Smooth muscle cell (in vitro differentiated cells): ENCODE results near the gene UROS. TPM values are rescaled to one million over a fixed set of nuclear protein-coding genes. Genes with fewer than 3 reads are reported as not detected.
A peak's percentile ranks its signal among the peaks of the same experiment; 100 is the strongest.

Experiments
- DNase-seq: peaks from one replicate; lab custom pipeline; 2025; ENCODE audit not compliant: unreplicated experiment; lab: John Stamatoyannopoulos, UW
- H2AFZ ChIP-seq: fragments of 200-600 bp; sonication (generic); 2 replicates; pipeline ENCODE4 v1.6.0; 2016; ENCODE audit warnings: antibody characterized with exemption, low read depth, mild to moderate bottlenecking
- H3F3A ChIP-seq: fragments of 200-600 bp; sonication (generic); 2 replicates; pipeline ENCODE4 v1.6.0; 2017; ENCODE audit warnings: antibody characterized with exemption, low read depth
- H3K27ac ChIP-seq: fragments of 200-600 bp; sonication (generic); 2 replicates; pipeline ENCODE4 v1.5.1; 2016; ENCODE audit warnings: low read depth, mild to moderate bottlenecking
- H3K27me3 ChIP-seq: fragments of 200-600 bp; sonication (generic); 2 replicates; pipeline ENCODE4 v1.6.1; 2016; ENCODE audit warnings: low read depth, mild to moderate bottlenecking
- H3K36me3 ChIP-seq: fragments of 200-600 bp; sonication (generic); 2 replicates; pipeline ENCODE4 v1.5.1; 2016; ENCODE audit warnings: low read depth
- H3K4me1 ChIP-seq: fragments of 200-600 bp; sonication (generic); 2 replicates; pipeline ENCODE4 v1.5.1; 2016; ENCODE audit warnings: low read depth
- H3K4me2 ChIP-seq: fragments of 200-600 bp; sonication (generic); 2 replicates; pipeline ENCODE4 v1.6.0; 2016; ENCODE audit warnings: mild to moderate bottlenecking
- H3K4me3 ChIP-seq: fragments of 200-600 bp; sonication (generic); 2 replicates; pipeline ENCODE4 v1.5.1; 2016; ENCODE audit warnings: mild to moderate bottlenecking
- H3K79me2 ChIP-seq: fragments of 200-600 bp; sonication (generic); 2 replicates; pipeline ENCODE4 v1.6.0; 2016; ENCODE audit warnings: low read depth, mild to moderate bottlenecking
- H3K9ac ChIP-seq: fragments of 200-600 bp; sonication (generic); 2 replicates; pipeline ENCODE4 v1.6.0; 2016; ENCODE audit warnings: low read depth
- H3K9me3 ChIP-seq: fragments of 200-600 bp; sonication (generic); replicated peaks from 2 replicates; pipeline ENCODE4 v1.5.1; 2016; ENCODE audit warnings: low read depth
- H4K20me1 ChIP-seq: fragments of 200-600 bp; sonication (generic); 2 replicates; pipeline ENCODE4 v1.6.0; 2016; ENCODE audit warnings: low read depth
- WGBS: methylation state at CpG from one replicate; pipeline ENCODE4 v1.1.7; 2016; ENCODE audit warnings: low lambda C conversion rate; 5-methylcytosine and 5-hydroxymethylcytosine counted together
- polyA plus RNA-seq: library from polyadenylated mRNA; unstranded; fragments of >200 nt; fragmentation: Nextera tagmentation; extraction: Ambion mirVana; gene quantifications from 2 replicates; pipeline ENCODE4 v1.2.1, GENCODE V29; 2016
- total RNA-seq: library from RNA; depleted of rRNA; stranded (reverse); fragments of >200 nt; gene quantifications from 2 replicates; pipeline ENCODE4 v1.2.3, GENCODE V29; 2014
- TF ChIP-seq, protein P1 (sequence below): fragments of 200-600 bp; sonication (generic); IDR thresholded peaks from 2 replicates; pipeline ENCODE4 v1.5.1; 2017; ENCODE audit warnings: borderline replicate concordance, mild to moderate bottlenecking, antibody characterized with exemption; ENCODE audit not compliant: insufficient read depth, poor library complexity, severe bottlenecking

The UROS gene
- total RNA-seq (43.7 and 61.1 TPM in 2 replicates), polyA plus RNA-seq (77.5 and 86.7 TPM in 2 replicates)

DNA sequence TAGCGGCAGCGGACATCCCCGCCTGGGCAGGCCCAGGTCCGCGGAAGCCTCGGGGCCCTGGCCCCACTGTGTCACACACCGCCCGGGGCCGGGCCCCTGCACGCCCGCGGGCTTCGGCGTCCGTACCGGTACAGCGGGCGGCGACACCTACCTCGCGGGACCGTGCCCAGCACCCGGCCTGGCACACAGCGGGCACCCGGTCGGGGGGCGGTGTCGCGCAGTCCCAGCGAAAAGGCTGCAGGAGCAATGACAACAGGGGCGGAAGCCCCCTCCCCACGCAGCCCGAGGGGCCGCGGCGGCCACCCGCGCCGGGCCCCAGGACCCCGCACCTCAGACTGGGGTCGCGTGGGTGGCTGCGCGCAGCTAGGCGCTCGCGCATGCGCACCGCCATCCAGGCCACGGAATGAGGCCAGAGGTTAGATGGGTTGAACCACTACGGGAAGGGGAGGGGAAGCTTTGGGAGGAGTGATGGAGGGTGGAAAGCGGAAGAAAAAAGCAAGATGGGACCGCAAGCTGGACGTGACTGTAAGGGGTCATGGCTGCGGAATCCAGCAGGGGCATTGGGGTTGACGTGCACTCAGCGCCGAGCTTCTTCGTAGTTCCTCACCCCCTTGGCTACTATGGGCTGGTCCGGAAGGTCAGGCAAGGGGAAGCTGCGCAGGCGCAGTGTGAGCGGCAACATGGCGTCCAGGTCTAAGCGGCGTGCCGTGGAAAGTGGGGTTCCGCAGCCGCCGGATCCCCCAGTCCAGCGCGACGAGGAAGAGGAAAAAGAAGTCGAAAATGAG is at the start of gene UROS, which contains the start of gene BCCIP:
Gene UROS, minus strand, starts transcription at position 381 of the 785 bp plus-strand sequence. CDS start 6,759 bp downstream, outside the sequence.
Gene BCCIP, plus strand, starts transcription at position 669 of the 785 bp plus-strand sequence. Its CDS starts 12 bp downstream, at position 681.
- under 1% methylated on average over 67 of the region's 74 CpGs for WGBS
- Histone ChIP-seq H3K27me3 (no peaks in the 10 kb centered on the region), H3F3A (no peaks in the 10 kb centered on the region), H3K36me3 (peaks cover 13% of the 10 kb centered on the region), H3K4me2 (peak within 1 kb of the TSS; percentile 95), H3K27ac (peak within 1 kb of the TSS; percentile 88), H3K4me1 (peaks cover 15% of the 10 kb centered on the region), H4K20me1 (peaks cover 29% of the 10 kb centered on the region), H3K9me3 (no peaks in the 10 kb centered on the region), H3K9ac (peak within 1 kb of the TSS; percentile 98), H2AFZ (peak within 1 kb of the TSS; percentile 99), H3K4me3 (peak within 1 kb of the TSS; percentile 97), H3K79me2 (peaks cover 44% of the 10 kb centered on the region)
- TF ChIP-seq, protein P1, sequence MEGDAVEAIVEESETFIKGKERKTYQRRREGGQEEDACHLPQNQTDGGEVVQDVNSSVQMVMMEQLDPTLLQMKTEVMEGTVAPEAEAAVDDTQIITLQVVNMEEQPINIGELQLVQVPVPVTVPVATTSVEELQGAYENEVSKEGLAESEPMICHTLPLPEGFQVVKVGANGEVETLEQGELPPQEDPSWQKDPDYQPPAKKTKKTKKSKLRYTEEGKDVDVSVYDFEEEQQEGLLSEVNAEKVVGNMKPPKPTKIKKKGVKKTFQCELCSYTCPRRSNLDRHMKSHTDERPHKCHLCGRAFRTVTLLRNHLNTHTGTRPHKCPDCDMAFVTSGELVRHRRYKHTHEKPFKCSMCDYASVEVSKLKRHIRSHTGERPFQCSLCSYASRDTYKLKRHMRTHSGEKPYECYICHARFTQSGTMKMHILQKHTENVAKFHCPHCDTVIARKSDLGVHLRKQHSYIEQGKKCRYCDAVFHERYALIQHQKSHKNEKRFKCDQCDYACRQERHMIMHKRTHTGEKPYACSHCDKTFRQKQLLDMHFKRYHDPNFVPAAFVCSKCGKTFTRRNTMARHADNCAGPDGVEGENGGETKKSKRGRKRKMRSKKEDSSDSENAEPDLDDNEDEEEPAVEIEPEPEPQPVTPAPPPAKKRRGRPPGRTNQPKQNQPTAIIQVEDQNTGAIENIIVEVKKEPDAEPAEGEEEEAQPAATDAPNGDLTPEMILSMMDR: no peak
- DNase-seq: peak; percentile 95

DNA sequence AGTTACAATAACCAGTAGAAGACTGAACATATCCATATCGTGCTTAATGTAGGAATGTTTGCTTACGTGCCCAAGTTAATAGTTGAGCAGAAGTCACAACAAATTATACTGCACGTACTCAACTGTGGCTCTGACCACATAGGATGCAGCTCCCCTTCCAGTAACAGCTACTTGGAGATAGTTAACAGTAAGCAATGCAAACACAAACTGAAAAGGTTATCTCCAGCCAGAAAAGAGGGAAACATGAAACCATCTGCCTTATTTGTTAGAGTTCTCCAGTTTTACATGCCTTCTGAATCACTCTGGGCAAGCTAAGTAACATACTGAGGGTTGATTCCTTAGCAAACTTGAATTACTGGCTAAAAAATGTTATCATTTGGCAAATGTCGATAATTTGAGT is 48.3 kb upstream of the UROS start:
- Histone ChIP-seq H3K27me3 (no peaks in the 10 kb centered on the region), H3K4me1 (no peaks in the 10 kb centered on the region), H3K4me2 (peak overlapping the region; percentile 32), H4K20me1 (no peaks in the 10 kb centered on the region), H3K4me3 (no peak overlapping the region), H3F3A (no peaks in the 10 kb centered on the region), H3K9ac (no peak overlapping the region), H3K36me3 (no peaks in the 10 kb centered on the region), H3K79me2 (no peaks in the 10 kb centered on the region), H2AFZ (no peak overlapping the region), H3K27ac (no peak overlapping the region), H3K9me3 (no peaks in the 10 kb centered on the region)
- 70% methylated on average over 4 of the region's 4 CpGs for WGBS
- TF ChIP-seq, protein P1: no peak
- DNase-seq: no peak

DNA sequence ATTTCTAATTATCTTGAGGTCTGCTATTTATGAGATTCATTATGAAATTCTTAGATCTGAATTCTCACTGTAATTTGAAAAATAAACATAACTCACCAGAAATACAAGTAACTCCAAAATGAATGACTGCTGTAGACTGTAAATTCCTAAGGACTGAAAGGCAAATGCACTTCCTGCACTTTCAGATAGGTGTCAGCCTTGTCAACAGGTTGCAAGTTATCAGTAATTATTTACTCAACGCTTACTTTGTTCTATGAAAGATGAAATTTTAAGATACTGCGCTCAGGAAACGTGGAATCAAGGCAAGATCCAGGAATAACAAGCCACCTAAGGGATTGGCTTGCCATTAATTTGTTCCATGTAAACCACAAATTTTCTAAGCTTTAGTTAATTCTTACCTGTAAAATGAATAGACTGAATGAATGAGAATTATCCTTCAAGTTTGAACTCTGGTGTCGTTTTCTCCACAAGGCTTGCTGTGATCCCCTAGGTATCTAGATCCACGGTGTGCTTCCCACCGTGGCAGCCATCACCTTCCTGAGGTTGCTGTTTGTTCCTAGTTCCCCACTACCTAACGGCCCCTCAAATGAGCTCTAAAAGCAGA is 45.4 kb upstream of the UROS start:
- H3K9ac ChIP-seq: no peak overlapping the region
- H2AFZ ChIP-seq: no peak overlapping the region
- no peak overlapping the region for H3K4me2 ChIP-seq
- no peaks in the 10 kb centered on the region for H3K4me1 ChIP-seq
- H3K36me3 ChIP-seq: no peaks in the 10 kb centered on the region
- no peaks in the 10 kb centered on the region for H4K20me1 ChIP-seq
- no peaks in the 10 kb centered on the region for H3F3A ChIP-seq
- no peak for DNase-seq
- H3K27ac ChIP-seq: no peak overlapping the region
- no peak overlapping the region for H3K4me3 ChIP-seq
- H3K27me3 ChIP-seq: no peaks in the 10 kb centered on the region
- TF ChIP-seq, protein P1: peak; percentile 87
- 61% methylated on average over 7 of the region's 7 CpGs for WGBS
- no peaks in the 10 kb centered on the region for H3K9me3 ChIP-seq
- H3K79me2 ChIP-seq: no peaks in the 10 kb centered on the region
